Stimulated activated naive CD8-positive, alpha-beta T cell treated with anti-CD3 and anti-CD28 coated beads, Interleukin-15, Interleukin-2, amounts not matched to agents 100 U/mL and 50 U/mL, for 24 hours (primary cell): ENCODE results near the gene ZNF701.
A peak's percentile ranks its signal among the peaks of the same experiment; 100 is the strongest.
"Not testable (repeated sequence)": the region's sequence is repeated elsewhere in the genome, so short reads cannot be mapped to it uniquely, and the experiment has no call there.

Source experiments
- ATAC-seq: fragments of 150-1000 bp; cut with Tn5 transposase; one replicate; pipeline ENCODE4 v1.10.0; 2021
- DNase-seq: peaks from one replicate; pipeline ENCODE4 v3.0.0; 2021

Gene ZNF701

DNA sequence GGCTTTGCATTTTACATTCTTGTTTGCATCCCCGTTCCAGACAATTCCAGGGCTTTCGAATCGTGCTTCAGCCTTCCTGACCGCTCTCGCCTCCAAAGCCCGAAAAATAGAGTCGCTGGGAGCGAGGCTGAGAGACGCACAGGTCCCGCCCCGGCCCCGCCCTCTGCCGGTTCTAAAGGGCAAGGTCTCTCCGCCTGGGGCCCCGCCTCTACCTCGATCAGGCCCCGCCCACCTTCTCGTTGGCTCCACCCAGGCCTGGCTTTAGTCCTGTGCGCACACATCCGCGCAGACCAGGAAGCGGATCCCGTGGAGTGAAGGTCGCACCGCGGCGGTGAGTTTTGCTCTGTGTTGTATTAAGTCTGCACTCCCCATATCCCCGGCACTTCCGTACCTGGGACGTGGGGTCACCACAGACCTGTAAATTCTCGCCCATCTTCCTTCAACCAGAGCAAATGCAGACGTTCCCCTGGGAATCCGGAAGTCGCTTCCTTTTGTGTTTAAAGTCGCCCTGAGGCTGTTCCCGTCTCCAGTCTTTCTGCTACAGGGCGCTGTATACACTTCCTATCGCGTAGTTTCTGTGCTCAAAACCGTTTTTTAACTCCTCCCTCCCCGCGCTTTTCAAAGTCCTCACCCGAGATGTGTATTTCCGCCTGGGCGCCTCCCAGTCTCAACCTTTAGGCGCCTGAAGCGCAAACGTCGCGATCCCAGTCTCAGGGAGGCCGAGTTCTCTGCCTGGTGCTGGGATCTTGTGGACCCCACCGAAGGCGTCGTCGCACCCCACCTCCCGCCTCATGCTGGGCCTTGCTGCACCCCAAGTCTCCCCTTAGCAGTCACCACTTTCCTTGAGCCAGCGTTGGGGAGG lies at the start of gene ZNF701:
ZNF701 (plus strand) TSS at position 288 of the 862 bp plus-strand sequence. CDS start 3,861 bp downstream, outside the sequence.
- ATAC-seq, result peak; percentile 99

GRCh38 chr19:52522551-52522950 lies 47.5 kb upstream of the ZNF701 start:
- no peak for DNase-seq
- ATAC-seq, result no peak

More for the DNA sequence above, at the start of gene ZNF701:
- peak; percentile 96 for DNase-seq

DNA sequence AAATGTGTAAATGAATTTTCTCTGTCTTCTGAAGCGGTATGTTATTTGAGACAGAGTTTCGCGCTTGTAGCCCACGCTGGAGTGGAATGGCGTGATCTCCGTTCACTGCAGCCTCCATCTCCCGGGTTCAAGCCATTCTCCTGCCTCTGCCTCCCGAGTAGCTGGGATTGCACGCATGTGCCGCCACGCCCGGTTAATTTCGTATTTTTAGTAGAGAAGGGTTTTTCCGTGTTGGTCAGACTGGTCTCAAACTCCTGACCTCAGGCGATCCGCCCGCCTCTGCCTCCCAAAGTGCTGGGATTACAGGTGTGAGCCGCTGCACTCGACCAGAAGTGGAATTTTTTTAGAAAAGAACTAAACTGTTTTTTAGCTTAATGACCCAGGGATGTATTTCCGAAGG lies 46.0 kb upstream of the ZNF701 start:
- no peak for ATAC-seq
- no peak for DNase-seq

DNA sequence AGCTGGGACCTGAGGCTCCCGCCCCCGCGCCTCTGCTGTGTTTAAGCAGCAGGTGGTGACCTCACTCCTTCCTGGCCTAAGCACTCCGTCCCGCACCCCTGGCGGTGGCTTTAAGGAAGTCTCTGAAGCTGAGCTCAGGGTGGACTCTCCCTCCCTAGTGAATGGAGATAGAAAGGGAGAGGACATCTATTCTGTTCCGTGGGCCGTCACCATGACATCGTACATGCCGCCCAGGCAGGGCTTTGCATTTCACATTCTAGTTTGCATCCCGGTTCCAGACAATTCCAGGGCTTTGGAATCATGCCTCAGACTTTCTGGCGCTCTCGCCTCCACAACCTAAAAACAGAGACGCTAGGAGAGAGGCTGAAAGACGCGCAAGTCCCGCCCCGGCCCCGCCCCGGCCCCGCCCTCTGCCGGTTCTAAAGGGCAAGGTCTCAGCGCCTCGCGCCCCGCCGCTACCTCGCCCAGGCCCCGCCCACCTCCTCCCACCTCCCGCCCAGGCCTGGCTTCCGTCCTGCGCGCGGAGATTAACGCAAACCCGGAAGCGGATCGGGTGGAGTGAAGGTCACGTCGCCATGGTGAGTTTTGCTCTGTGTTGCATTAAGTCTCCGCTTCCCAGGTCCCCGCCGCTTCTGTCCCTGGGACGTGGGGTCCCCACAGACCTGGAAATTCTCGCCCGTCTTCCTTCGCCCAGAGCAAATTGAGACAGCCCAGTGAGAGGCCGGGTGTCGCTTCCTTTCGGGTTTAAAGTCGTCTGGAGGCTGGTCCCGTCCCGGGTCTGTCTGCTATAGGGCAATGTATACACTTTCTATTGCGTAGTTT lies 42.7 kb upstream of the ZNF701 start, which contains the start of gene ZNF808:
ZNF808 (plus strand) TSS at position 535 of the 822 bp plus-strand sequence. CDS start 15,617 bp downstream, outside the sequence.
- ATAC-seq (peak; percentile 92), DNase-seq (peak; percentile 97)

GRCh38 chr19:52527956-52528351 lies 42.1 kb upstream of the ZNF701 start:
- ATAC-seq (peak; percentile 8), DNase-seq (peak; percentile 12)

DNA sequence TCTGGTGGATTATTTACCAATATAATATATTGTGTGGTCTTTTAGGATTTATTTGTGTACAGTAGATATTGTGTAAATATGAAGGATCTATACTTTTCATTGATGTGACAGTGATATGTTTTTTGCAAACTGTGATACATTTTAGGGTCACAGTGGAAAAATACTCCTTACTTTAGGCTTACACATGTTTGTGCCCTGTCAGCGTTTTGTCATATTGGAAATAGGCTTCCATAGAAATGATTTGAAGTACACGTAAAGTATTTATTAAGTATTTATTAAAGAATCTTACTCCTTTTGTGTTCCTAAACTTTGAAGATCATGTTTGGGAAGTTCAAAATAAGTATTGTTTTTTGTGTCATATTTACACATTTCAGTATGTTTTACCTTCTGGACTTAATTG lies 37.6 kb upstream of the ZNF701 start:
- no peak for ATAC-seq
- DNase-seq, result no peak

DNA sequence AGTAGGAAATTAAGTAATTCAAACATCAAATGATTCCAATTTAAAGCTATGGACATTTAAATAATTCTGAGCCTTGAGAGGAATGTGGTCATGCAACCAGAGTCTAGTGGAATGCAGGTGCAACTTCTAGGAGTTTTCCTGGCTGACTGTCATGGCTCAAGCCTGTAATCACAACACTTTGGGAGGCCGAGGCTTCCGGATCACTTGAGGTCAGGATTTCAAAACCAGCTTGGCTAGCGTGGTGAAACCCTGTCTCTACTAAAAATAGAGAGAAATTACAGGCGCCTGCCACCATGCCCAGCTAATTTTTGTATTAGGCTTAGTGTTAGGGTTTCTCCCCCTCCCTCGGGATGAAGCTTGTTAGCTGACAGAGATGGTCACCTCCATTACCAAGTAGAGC lies 36.2 kb upstream of the ZNF701 start:
- DNase-seq (no peak), ATAC-seq (no peak)

GRCh38 chr19:52535385-52535770 lies 34.7 kb upstream of the ZNF701 start:
- peak; percentile 7 for DNase-seq
- peak; percentile 3 for ATAC-seq

- ATAC-seq (peak; percentile 98), DNase-seq (peak; percentile 93)
These were observed 34.2 kb upstream of the ZNF701 start for GRCh38 chr19:52535771-52536447.

- ATAC-seq, result peak; percentile 26
These were observed 33.7 kb upstream of the ZNF701 start for GRCh38 chr19:52536448-52536800.

DNA sequence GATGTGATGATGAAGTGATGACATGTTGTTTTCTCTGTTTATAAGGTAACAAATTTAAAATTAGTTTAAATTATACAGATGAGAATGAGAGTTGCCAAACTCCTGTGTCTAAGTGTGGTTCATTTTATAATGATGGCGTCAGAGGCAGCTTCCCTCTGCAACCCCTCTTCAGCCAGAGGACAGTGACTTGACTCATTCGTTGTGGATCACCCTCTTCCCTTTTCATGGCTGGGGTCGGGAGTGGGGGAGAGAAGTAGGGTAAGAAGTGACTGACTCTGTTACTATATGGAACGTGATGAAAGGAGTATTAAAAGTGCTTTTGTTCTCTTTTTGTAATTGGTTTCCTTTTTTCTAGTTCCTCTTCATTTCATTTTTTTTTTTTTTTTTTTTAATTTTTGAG lies 31.3 kb upstream of the ZNF701 start:
- not testable (repeated sequence) for ATAC-seq, DNase-seq

More at GRCh38 chr19:52536448-52536800, 33.7 kb upstream of the ZNF701 start:
- DNase-seq, result peak; percentile 61

- not testable (repeated sequence) for ATAC-seq, DNase-seq
These were observed 28.9 kb upstream of the ZNF701 start for GRCh38 chr19:52541176-52541575.

- ATAC-seq, result no peak
- no peak for DNase-seq
These were observed 28.5 kb upstream of the ZNF701 start for GRCh38 chr19:52541608-52542007.

DNA sequence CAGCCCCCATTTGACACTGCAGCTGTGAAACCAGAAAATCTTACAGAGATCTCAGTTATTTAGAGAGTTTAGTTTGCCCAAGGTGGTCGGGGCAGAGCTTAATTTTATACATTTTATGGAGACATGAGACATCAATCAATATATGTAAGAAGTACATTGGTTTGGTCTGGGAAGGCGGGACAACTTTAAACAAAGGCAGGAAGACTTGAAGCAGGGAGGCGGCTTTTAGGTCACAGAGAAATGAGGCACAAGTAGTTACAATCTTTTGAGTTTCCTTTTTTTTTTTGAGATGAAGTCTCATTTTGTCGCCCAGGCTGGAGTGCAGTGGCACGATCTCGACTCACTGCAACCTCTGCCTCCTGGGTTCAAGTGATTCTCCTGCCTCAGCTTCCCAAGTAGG lies 27.5 kb upstream of the ZNF701 start:
- not testable (repeated sequence) for DNase-seq, ATAC-seq

GRCh38 chr19:52542984-52543664 lies 27.0 kb upstream of the ZNF701 start:
- DNase-seq (peak; percentile 28), ATAC-seq (peak; percentile 86)

GRCh38 chr19:52554216-52554971 lies 15.7 kb upstream of the ZNF701 start:
- ATAC-seq (no peak), DNase-seq (no peak)

DNA sequence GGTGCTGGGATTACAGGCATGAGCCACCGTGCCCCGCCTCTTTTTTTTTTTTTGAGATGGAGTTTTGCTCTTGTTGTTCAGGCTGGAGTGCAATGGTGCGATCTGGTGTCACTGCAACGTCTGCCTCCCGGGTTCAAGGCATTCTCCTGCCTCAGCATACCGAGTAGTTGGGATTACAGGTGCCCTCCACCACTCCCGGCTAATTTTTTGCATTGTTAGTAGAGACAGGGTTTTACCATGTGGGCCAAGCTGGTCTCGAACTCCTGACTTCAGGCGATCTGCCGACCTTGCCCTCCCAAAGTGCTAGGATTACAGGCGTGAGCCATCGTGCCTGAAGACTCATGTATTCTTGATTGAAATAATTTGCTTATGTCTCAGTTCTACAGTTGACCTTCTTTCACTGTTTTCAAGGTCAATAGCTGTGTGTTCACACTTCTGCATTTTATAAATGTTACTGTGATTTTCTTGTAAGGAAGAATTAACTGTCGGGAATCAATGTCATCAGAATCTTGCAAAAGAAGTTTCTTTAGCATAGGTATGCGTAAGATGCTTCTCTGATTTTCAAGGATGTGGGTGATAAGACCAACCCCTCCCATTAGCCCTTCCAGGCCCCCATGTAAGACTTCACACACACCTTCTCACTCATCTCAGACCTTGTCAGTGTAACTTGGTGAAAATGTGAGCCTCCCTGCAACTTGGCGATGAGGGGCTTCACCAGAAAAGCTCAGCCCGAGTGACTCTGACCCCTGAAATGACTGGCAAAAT lies 12.7 kb upstream of the ZNF701 start:
- DNase-seq (no peak), ATAC-seq (no peak)

GRCh38 chr19:52558732-52559445 lies 11.2 kb upstream of the ZNF701 start:
- not testable (repeated sequence) for ATAC-seq, DNase-seq

DNA sequence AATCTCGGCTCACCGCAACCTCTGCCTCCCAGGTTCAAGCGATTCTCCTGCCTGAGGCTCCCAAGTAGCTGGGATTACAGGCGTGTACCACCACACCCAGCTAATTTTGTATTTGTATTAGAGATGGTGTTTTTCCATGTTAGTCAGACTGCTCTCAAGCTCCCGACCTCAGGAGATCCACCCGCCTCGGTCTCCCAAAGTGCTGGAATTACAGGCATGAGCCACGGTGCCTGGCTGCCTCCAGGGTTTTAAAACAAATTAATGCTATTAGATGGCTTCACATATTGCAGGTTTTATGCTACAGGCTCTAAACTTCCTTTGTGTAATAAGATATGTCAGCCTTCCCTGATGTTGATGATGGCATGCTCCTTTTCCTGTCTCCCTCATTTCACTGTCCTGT lies 8.5 kb upstream of the ZNF701 start:
- not testable (repeated sequence) for ATAC-seq, DNase-seq
